DMS 273 treated with DMSO at 0.1 percent for 48 hours (cell line): ENCODE results near the gene TRPM3.

Experiments
- DNase-seq: peaks from one replicate; lab custom pipeline; 2025; lab: John Stamatoyannopoulos, UW

TRPM3 gene

DNA sequence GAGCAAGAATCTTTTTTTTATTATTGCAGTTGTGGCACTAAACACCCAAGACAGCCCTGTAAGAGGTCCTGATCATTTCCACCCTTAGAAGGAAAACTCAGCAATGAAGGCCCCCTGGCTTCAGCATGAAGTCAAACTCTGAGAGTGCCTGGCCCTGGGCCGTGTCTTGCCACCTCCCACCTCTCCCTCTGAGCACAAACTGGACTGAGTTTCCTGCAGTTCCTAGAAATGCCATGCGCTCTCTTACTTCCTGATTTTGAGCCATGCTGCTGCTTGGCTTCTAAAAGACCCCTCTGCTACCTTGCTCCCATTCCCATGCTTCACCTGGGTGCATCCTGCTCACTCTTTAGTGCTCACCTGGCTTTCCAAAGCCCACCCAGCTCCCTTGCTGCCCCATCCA, 566.5 kb downstream of the TRPM3 start:
- no peak for DNase-seq

DNA sequence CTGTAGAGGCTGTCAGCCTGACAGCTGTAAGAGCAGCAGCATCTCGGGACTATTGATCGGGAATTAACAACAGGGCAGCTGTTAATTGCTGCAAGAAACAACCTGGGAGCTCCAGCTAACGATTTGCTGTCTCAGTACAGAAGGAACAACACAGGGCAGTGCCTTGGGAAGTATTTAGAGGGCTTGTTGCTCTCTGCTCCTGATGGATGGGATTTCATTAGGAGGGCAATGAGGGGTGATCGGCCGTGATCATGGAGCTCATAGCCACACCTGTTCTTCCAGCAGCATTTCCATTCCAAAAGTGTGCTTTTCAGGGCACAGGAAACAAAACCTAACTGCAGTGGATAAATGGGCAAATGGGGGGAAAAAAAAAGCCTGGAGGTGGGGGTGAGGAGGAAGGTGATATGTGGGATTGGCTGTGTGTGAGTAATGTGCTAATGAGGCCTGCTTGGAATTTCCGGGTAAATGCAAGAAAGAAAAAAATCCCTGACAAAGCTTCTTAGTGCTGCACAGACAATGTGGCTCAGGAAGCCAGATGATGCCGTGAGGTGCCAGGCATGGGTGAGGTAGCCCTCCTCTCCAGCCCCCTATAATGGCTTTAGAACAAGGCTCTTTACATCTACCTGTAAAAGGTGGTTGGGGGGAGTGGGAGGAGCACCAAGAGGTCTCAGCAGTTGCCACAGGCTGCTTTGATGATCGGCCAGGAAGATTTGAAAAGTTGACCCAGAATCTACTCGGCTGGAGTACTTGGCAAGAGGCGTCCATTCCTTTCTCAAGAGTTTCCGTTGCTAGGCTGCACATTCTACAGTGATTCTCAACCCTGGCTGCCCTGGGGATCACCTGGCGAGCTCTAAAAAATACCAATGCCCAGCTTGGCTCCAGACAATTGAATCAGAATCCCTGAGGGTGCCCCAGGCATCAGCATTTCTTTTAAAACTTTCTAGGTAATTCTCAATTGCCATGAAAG, 567.4 kb downstream of the TRPM3 start:
- DNase-seq: no peak

DNA sequence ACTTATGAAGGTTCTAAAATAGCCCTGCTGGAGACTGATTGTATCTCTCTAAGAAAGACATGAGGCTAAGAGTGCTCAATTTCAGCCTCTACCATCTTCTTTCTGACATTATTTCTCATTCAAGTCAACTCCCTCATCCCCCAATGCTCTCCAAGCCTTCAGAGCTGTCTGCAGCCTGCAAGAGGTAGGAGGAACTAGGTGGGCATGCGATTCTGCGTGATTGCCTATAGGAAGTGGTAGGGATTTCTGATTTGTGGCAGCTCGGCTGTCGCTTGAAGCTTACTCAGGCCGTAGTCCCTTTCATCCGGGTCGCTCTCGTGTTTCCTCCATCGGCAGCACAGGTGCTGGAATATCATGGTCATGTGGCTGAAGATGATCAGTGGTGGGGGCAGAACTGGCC, 568.9 kb downstream of the TRPM3 start:
- DNase-seq: no peak

DNA sequence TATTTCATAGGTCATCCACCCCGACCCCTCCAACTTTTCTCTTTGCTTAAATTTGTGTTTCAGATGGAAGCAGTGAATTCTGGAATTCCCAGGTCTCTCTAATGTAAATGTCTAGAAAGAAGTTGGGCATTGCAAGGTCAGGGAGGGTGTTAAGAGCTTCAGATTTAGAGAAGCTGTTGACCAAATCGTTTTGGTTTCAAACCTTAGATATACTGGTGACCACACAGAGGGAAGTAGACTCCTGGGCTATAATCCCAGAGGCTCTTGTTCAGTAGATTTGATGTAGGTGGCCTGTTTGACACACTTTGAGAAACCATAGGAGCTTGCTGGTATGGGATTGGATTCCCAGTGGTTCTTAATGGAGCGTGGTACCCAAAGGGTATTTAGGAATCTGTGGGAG, 569.6 kb downstream of the TRPM3 start:
- DNase-seq: no peak

DNA sequence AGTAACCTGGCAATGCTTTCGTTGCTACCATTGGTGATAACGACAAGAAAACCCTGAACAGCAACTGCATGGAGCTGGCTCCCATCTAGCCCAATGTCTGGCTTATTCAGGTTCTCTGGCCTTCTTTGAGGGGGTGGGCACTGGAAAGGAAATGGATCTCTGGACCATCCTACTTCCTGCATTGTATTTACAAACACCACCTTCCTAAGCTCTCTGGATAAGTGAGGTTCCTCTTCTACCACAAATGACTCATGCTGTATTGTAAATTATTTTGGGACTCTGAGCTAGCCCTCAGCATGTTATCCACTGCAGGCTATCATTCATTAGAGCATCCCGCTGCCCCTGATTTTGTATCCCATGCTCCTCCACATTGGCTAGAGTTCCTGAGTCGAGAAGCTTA, 570.0 kb downstream of the TRPM3 start:
- DNase-seq: no peak

DNA sequence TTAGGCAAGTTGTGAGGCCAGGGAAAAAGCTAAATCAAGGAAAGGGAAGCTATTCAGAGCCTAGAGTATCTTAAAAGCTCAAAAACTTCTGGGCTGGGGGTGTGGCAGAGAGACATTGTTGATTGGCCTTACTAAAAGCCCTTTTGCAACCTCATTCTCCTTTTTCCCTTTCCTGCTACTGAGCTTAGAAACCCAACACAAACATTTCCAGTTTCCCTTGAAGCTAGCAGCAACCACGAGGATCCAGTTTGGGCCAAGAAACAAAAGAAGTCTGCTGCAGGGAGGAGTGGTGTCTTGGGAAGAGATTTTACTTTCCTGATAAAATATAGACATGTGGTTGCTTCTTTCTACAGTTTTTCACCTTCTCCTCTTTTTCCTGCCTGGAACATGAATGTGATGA, 571.5 kb downstream of the TRPM3 start:
- no peak for DNase-seq

DNA sequence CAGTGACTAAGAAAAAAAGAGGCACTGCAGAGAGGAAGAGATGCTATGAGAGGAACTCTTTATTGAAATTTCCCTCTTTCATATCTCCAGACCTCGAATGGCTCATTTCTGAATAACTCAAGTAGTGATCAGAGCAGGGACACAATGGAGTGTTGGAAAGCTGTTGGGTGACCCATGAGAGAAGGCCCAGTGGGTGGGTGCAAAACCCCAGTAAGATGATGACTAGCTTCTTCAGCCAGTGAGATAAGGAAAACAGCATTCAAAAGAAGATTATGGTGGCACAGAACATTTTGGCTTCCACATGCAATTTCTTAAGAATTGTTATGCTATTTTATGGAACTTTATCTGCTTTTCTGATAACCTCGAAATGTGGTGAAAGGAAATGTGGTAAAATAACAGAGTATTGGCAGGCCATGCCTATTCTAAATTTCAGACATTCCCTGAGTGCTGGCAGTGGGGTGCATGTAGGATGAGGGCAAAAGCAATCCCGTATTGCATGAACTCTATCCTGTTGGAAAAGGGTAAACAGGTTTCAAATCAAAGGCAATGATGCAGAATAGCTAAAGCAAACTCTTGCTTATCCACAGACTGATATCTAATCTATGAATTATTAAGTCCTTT, 579.0 kb downstream of the TRPM3 start:
- DNase-seq: no peak

DNA sequence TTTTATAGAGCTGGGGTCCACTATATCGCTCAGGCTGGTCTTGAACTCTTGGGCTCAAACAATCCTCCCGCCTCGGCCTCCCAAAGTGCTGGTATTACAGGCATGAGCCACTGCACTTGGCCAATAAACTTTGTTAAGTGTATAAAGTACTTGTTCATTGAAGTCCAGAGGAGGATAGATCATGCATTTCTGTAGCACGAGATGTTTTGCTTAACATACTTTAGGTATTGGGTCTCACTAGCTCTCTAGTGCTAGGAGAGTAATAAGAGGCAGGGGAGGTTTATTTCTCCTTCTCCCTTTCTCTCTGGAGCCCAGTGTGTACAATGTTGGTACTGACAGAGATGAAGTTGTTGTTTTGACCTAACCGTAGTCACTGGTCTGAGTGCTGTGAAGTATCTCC, 581.4 kb downstream of the TRPM3 start:
- DNase-seq: no peak

DNA sequence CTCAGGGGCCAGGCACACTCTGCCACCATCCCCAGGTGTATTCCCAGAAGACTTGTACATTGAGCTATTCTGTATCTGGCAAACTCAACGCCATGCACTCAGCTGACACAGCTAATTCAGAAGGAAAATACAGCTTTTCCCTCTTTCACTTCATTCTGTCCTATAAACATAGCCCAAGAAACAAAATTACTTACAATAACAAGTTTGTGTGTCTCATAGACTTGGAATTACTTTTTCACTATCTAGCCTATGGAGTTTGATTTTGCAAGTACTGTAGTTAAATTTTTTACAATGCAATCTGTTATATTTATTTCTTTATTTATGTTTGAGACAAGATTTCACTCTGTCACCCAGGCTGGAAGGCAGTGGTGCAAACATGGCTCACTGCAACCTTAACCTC, 581.9 kb downstream of the TRPM3 start:
- DNase-seq: no peak

DNA sequence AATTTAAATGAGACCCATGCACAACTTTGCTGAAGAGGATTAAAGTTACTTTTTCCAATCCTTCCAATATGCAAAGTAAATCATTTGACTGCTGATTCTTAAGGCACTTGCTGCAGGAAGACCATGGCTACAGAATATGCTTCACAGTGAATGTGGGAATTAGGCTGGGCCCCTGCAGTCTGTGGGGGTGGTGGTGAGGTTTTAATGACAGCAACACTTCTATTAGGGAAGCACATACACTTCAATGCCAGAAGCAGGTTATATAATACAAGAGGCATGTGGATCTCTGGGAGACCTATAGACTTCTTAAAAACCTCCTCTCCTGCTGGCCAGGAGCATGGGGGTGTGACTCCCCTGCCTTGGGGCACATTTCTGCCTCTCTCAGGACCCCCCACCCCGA, 582.4 kb downstream of the TRPM3 start:
- DNase-seq: no peak

DNA sequence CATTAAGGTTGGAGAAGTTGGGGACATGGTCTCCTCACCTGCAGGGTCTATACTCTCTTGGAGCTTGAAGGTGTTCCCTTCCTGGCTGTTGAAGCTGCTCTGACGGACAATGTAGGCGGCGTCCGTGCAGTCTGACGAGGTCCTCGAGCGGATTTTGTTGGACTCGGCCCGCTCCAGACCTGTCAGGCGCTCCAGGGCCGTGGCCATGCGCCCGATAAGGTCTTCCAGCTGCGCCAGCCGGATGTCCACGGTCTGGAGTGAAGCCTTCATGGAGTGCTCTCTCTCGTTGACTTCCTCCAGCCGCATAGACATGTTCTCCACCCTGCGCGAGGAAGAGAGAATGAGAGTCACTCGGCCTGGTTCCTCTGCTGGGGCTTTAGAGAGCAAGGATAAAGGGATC, 584.3 kb downstream of the TRPM3 start:
- DNase-seq: no peak

DNA sequence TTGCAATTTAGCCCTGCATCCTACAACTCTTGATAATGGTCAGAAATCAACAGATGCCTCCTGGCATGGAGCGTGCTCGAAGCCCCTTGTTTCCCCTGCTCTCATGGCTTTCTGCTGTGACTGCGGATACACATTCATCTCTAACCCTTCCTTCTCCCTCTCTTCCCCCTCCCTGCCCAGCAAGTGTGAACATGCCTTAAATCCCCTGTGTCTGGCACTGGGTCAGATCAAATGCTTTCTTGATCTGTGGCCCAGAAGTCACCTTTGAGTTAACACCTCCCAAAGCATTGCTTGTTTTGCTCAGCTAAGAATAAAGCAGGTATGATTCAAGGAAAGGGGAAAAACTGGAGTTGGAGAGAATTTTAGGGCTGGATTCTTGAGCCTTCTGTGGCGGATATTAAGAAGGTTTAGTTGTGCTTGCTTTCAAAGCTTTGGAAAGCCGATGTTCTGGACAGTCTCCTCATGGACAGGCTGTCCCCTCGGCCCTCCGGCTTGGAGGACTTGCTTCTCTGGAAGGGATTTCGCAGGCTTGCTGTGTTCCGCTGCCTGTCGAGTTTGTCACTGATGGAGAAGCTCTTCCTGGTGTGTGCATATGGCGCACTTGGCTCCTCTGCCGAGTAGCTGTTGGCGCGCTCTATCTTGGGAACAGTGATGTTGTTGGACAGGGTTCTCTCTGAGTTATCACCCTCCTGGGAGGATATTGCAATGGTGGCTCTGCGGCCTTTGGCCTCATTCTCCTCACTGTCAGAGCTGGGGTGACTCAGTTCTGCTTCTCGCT, 585.7 kb downstream of the TRPM3 start:
- no peak for DNase-seq

DNA sequence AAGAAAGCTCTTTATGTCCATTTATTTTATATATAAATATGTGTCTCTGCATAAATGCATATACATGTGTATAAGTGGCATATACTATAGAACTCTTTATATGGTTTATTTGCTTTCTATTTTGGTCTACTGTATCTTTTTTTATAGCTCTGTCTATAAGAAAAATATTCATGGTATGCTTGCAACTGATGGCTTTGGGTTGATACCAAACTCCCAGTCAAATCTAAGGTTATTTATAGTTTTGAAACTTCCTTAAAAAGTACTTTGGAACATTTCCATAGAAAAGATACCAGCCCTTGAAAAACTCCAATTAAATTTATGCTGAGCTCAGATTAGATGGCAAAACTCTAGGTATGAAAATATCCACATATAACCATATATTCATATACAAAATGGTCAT, 587.0 kb downstream of the TRPM3 start:
- DNase-seq: no peak

DNA sequence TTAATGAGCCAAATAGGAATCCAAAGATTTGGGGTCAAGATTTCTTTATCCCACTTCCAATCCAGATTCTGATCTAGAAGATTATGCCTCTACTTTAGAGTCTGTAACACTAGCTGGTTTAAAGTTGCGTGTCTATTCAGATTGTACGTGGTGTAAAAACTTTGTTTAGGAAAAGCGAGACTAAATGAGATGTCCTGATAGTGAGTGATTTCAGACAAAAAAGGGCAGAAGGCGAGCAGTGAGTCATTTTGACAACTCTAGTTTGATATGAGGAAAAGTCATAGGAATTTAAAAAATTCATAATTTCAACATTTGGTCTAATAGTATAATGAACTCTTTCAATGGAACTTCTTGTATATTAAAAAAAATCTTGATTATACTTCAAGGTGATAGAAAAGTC, 587.4 kb downstream of the TRPM3 start:
- DNase-seq: no peak

DNA sequence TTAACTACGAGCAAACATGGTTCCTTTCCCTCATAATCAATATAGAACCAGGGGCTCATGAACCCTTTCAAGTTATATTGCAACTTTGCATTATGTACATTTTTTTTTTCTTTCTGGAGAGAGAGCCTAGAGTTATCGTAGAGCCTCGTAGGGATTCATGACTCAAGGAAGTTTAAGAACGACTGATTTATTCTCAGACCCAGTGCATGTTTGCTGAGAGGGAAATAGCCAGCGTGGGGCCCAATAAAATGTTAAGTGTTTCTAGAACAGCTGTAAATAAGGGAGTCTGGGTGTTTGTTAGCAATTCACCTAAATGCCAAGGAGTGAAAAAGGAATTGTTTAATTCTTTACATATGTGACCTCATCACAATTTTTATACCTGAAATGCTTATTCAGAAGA, 587.9 kb downstream of the TRPM3 start:
- no peak for DNase-seq

DNA sequence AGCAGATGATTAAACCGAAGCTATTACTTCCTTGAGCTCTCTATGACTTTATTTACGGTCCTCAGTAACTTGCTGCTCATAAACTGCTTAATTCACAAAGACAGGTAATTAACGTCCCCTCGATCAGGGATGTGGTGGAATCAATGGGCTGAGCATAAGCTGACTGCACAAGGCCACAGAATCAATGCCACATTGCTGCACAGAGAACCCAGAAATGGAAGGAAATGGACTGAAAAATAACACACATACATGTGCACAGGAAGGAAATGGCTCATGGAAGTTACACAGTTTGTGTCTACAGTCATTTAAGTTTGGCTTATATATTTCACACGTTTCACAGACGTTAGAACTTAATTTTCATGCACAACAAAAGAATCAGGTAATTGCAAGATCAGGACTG, 588.7 kb downstream of the TRPM3 start:
- no peak for DNase-seq

DNA sequence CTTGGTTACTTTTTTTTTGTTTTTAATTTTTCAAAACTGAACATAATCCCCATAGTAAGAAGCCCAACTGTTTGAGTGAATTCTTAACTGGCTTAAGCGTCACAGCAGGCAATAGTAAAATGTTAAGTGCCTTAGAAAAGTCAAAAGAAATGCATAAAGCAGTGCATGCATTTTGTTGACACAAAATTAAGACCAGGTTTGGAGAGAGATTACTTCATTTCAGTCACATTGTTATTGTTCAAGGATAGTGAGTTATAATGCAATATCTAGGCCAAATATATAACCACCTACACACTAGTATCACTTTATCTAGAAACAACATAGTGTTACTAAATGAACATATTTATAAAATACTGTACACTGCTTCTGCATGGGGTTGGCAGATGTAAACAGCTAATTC, 590.1 kb downstream of the TRPM3 start:
- DNase-seq: no peak

DNA sequence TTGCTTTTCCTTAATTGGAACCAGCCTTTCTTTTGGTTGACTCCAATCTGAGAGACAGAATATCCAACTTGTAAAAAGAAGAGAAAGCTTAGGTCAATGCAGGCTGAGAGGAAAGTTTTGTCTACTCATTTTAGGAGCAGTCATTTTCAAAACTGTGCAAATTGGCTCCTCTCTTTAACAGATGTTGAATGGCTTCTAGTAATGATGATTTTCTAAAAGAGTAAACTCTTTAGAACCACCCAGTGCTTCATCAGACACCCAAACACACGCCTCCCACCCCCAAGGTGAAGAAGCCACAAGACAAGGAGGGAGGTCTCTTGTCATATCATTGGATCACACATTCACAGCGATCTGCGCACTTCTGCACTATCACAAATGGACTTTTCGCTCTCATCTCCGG, 590.7 kb downstream of the TRPM3 start:
- DNase-seq: no peak

DNA sequence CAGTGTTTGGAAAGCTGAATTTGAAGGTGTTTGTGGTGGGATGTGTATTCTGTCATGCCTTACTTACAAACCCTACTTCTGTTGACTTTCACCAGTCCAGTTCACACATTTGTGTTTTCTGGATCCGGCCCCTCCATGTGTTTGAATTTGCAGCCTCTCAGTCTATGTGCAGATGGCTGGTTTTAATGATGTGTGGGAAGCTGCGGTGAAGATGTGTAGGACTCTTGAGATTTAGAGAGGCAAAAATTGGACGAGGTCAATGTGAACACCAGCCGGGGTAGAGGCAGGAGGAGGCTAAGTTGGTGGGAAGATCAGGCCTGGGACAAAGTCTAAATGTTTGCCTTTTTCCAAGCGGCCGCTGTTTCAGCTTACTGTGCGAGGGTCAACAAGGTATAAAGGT, 591.6 kb downstream of the TRPM3 start:
- DNase-seq: no peak

DNA sequence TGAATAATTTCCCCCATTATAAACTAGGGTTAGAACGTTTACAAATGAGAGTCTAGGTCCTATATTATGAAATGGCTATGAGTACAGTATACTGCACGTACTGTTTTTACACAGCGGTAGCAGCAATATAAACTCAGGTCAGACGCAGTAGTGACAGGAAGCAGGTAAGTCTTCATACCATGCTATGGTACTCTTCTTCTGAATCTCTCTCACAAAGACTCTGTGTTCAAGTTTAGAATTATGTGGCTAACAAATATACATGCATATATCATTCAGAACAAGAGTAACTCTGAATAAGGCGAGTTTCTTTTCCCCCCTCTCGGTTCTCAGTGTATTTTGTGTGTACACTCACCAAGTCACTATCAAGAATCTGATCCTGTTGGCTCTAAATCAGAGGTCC, 592.0 kb downstream of the TRPM3 start:
- no peak for DNase-seq

DNA sequence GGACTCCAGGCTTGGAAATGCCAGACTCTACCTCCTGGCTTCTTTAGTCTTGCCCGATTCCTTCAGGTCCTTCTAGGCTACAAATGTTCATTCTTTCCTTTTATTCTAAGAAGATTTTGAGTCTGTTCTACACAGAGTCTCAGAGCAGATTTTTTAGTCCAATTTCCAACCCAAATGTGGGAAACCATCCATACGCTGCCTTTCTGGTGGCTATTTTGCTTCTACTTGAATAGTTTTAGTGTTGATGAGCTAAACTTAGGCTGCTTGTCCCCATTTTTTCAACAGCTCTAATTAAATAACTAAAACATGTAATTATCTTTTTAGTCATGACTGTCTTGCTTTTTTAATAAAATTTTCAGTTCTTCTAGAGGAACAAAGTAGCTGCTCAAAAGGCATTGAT, 594.5 kb downstream of the TRPM3 start:
- no peak for DNase-seq

DNA sequence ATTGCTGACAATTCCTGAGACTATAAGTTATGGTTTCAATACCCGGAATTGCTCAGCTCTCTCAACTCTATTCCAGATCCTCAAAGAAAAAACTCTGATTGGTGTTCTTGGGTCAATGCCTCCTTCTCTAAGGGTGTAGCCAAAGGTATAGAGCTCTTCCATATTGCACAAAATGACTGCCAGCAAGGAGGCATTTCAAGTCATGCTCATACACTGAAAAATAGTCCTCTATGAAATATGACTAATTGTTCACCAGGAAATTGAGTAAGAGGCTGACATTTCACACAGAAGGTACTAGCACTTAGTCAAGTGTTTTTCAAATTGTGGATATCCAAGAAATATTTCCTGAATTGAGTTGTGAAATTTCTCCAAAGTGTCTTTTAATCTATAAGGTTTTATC, 595.9 kb downstream of the TRPM3 start:
- DNase-seq: no peak
